H1 (cell line): Measurements from ENCODE around the gene LNX2. TPM values are rescaled to one million over a fixed set of nuclear protein-coding genes. Genes with fewer than 3 reads are reported as not detected.

Experiments used
- CTCF ChIA-PET: fragments of 300-600 bp; sonication (Branson Sonifier 250); formaldehyde crosslinking; loops from one replicate; lab custom pipeline; 2021; ENCODE audit not compliant: partially characterized antibody; lab: Charles Lee
- POLR2A ChIA-PET: fragments of 300-600 bp; sonication (Branson Sonifier 250); formaldehyde crosslinking; loops from one replicate; lab custom pipeline; 2021; ENCODE audit warnings: inconsistent platforms; ENCODE audit not compliant: partially characterized antibody; lab: Charles Lee
- DNase-seq, 2 experiments: peaks; one replicate each; pipeline versions ENCODE4 v3.0.0 to v3.0.0-alpha.2; 2010 to 2022; ENCODE audit warnings: low spot score in 2 of 2, low read depth in 1 of 2, mixed read lengths in 1 of 2
- FAIRE-seq: peaks from 2 replicates; lab custom pipeline; 2011; peaks lifted over from hg19 to GRCh38; lab: Jason Lieb, UNC
- H2AFZ ChIP-seq: 2 replicates; pipeline ENCODE4 v1.8.1; 2012; ENCODE audit warnings: low read length, inconsistent platforms
- H2AK5ac ChIP-seq: 2 replicates; pipeline ENCODE4 v1.6.1; 2013; ENCODE audit warnings: low read depth, low read length
- H2BK120ac ChIP-seq: replicated peaks from 2 replicates; pipeline ENCODE3; 2013; ENCODE audit warnings: low read depth, low read length, inconsistent platforms
- H2BK12ac ChIP-seq: 2 replicates; pipeline ENCODE4 v1.6.1; 2013; ENCODE audit warnings: low read depth, low read length
- H2BK15ac ChIP-seq: 2 replicates; pipeline ENCODE4 v1.6.1; 2013; ENCODE audit warnings: low read length
- H2BK20ac ChIP-seq: 2 replicates; pipeline ENCODE4 v1.6.1; 2013; ENCODE audit warnings: low read length
- H2BK5ac ChIP-seq: 2 replicates; pipeline ENCODE4 v1.6.1; 2013; ENCODE audit warnings: low read depth, low read length
- H3K14ac ChIP-seq: 2 replicates; pipeline ENCODE4 v1.6.1; 2013; ENCODE audit warnings: inconsistent platforms; ENCODE audit not compliant: insufficient read length
- H3K18ac ChIP-seq: 2 replicates; pipeline ENCODE4 v1.6.1; 2013; ENCODE audit warnings: low read length; ENCODE audit errors: extremely low read depth
- H3K23ac ChIP-seq: 2 replicates; pipeline ENCODE4 v1.6.1; 2013; ENCODE audit warnings: inconsistent platforms; ENCODE audit not compliant: insufficient read length
- H3K23me2 ChIP-seq: 2 replicates; pipeline ENCODE4 v1.6.1; 2013; ENCODE audit warnings: low read depth, low read length
- H3K27ac ChIP-seq: 2 replicates; pipeline ENCODE4 v1.6.1; 2011; ENCODE audit warnings: low read depth, low read length, inconsistent platforms
- H3K27me3 ChIP-seq, 4 experiments: replicated peaks in 1 of 4; 1 replicate in 1 of 4; 2 replicates in 3 of 4; pipeline versions ENCODE4 v1.6.1 to v1.8.1; 2011 to 2013; ENCODE audit warnings: low read length in 3 of 4, mild to moderate bottlenecking in 3 of 4, inconsistent platforms in 2 of 4, mixed read lengths in 2 of 4, moderate library complexity in 1 of 4; ENCODE audit not compliant: control insufficient read depth in 3 of 4, insufficient read depth in 3 of 4; ENCODE audit errors: extremely low read depth in 1 of 4
- H3K36me3 ChIP-seq, 4 experiments: 2 replicates each; pipeline versions ENCODE4 v1.6.1 to v1.8.1; 2011 to 2013; ENCODE audit warnings: mild to moderate bottlenecking in 4 of 4, low read length in 3 of 4, moderate library complexity in 2 of 4, control low read depth in 1 of 4, inconsistent platforms in 1 of 4; ENCODE audit not compliant: insufficient read depth in 4 of 4, control insufficient read depth in 2 of 4
- H3K4ac ChIP-seq: replicated peaks from 2 replicates; pipeline ENCODE3; 2013; ENCODE audit warnings: low read length, low read depth, mixed read lengths, inconsistent platforms; ENCODE audit not compliant: insufficient read length
- H3K4me1 ChIP-seq, 4 experiments: replicated peaks in 1 of 4; 1 replicate in 1 of 4; 2 replicates in 3 of 4; pipeline versions ENCODE4 v1.6.1 to v1.8.1; 2011 to 2013; ENCODE audit warnings: low read length in 3 of 4, inconsistent platforms in 2 of 4, mixed read lengths in 1 of 4; ENCODE audit not compliant: insufficient read depth in 4 of 4, control insufficient read depth in 3 of 4
- H3K4me2 ChIP-seq, 2 experiments: 2 replicates each; pipeline versions ENCODE4 v1.6.1 to v1.8.1; 2011 to 2013; ENCODE audit warnings: low read depth in 2 of 2, low read length in 2 of 2, control low read depth in 1 of 2, inconsistent platforms in 1 of 2, mild to moderate bottlenecking in 1 of 2; ENCODE audit not compliant: insufficient read depth in 1 of 2
- H3K4me3 ChIP-seq, 4 experiments: fragments of 200-600, 300-600 bp in 1 of 4; sonication (generic), shearing (Covaris generic), sonication (Bioruptor Twin) in 1 of 4; 2 replicates each; pipeline versions ENCODE4 v1.5.1 to v1.8.1; 2011 to 2016; ENCODE audit warnings: low read length in 4 of 4, low read depth in 3 of 4, control low read depth in 2 of 4, inconsistent platforms in 2 of 4, mild to moderate bottlenecking in 2 of 4, mixed read lengths in 1 of 4, moderate library complexity in 1 of 4; ENCODE audit not compliant: insufficient read depth in 2 of 4; ENCODE audit errors: extremely low read depth in 1 of 4
- H3K56ac ChIP-seq: replicated peaks from 2 replicates; pipeline ENCODE3; 2013; ENCODE audit warnings: low read depth, mild to moderate bottlenecking, mixed read lengths, low read length, inconsistent platforms; ENCODE audit not compliant: insufficient read length
- H3K79me1 ChIP-seq: 2 replicates; pipeline ENCODE4 v1.6.1; 2013; ENCODE audit warnings: low read depth, low read length, control low read depth
- H3K79me2 ChIP-seq, 2 experiments: 2 replicates each; pipeline versions ENCODE4 v1.6.1 to v1.8.1; 2012 to 2013; ENCODE audit warnings: low read length in 2 of 2, mild to moderate bottlenecking in 2 of 2, inconsistent platforms in 1 of 2; ENCODE audit not compliant: insufficient read depth in 2 of 2, control insufficient read depth in 1 of 2
- H3K9ac ChIP-seq, 4 experiments: replicated peaks in 1 of 4; 1 replicate in 1 of 4; 2 replicates in 3 of 4; pipeline versions ENCODE4 v1.6.1 to v1.8.1; 2011 to 2013; ENCODE audit warnings: low read depth in 3 of 4, low read length in 3 of 4, control low read depth in 2 of 4, mild to moderate bottlenecking in 2 of 4, moderate library complexity in 2 of 4, inconsistent platforms in 1 of 4; ENCODE audit errors: extremely low read depth in 1 of 4
- H3K9me3 ChIP-seq, 2 experiments: 2 replicates each; pipeline versions ENCODE4 v1.6.1 to v1.8.1; 2012 to 2013; ENCODE audit warnings: mild to moderate bottlenecking in 2 of 2, moderate library complexity in 2 of 2, control low read depth in 1 of 2, inconsistent platforms in 1 of 2, low read depth in 1 of 2, low read length in 1 of 2, mixed read lengths in 1 of 2; ENCODE audit not compliant: insufficient read depth in 2 of 2
- H4K20me1 ChIP-seq, 2 experiments: replicated peaks in 1 of 2; 2 replicates each; pipeline versions ENCODE3 to v1.8.1; 2011 to 2013; ENCODE audit warnings: inconsistent platforms in 2 of 2, low read length in 2 of 2, mild to moderate bottlenecking in 1 of 2; ENCODE audit not compliant: insufficient read depth in 2 of 2, control insufficient read depth in 1 of 2
- H4K5ac ChIP-seq: 2 replicates; pipeline ENCODE4 v1.6.1; 2013; ENCODE audit warnings: low read length, low read depth, mixed read lengths, inconsistent platforms; ENCODE audit not compliant: insufficient read length
- H4K8ac ChIP-seq: 2 replicates; pipeline ENCODE4 v1.8.0; 2013; ENCODE audit warnings: mild to moderate bottlenecking, moderate library complexity, low read length, inconsistent platforms; ENCODE audit not compliant: insufficient read depth; ENCODE audit errors: extremely low read depth
- H4K91ac ChIP-seq: replicated peaks from 2 replicates; pipeline ENCODE3; 2013; ENCODE audit warnings: low read length, mixed read lengths, inconsistent platforms; ENCODE audit not compliant: insufficient read length
- ASH2L ChIP-seq: fragments of 200-600, 300-600 bp; sonication (generic); IDR thresholded peaks from one replicate; pipeline ENCODE4 v1.7.1; 2017; ENCODE audit warnings: low read length
- BRCA1 ChIP-seq: IDR thresholded peaks from 2 replicates; pipeline ENCODE4 v1.6.1; 2012; ENCODE audit warnings: low read depth, low read length, improper control_type of control experiment
- CBX5 ChIP-seq: fragments of 300-800, 300-1000 bp; sonication (generic); IDR thresholded peaks from 2 replicates; pipeline ENCODE4 v1.7.1; 2016; ENCODE audit warnings: antibody characterized with exemption, low read length, low read depth
- FOSL1 ChIP-seq: IDR thresholded peaks from 2 replicates; pipeline ENCODE4 v1.6.1; 2011; ENCODE audit warnings: mild to moderate bottlenecking, low read depth, low read length, moderate library complexity; ENCODE audit not compliant: insufficient read depth
- GTF2F1 ChIP-seq: IDR thresholded peaks from 2 replicates; pipeline ENCODE4 v1.6.1; 2012; ENCODE audit warnings: low read depth, low read length, improper control_type of control experiment, borderline replicate concordance
- JUN ChIP-seq: IDR thresholded peaks from 2 replicates; pipeline ENCODE4 v1.6.1; 2011; ENCODE audit warnings: low read depth, mild to moderate bottlenecking, improper control_type of control experiment, low read length
- JUND ChIP-seq: IDR thresholded peaks from 2 replicates; pipeline ENCODE4 v1.6.1; 2011; ENCODE audit warnings: mild to moderate bottlenecking, improper control_type of control experiment, low read length
- MAX ChIP-seq: IDR thresholded peaks from 2 replicates; pipeline ENCODE4 v1.6.1; 2012; ENCODE audit warnings: inconsistent platforms
- RNF2 ChIP-seq: fragments of 200-900, 300-1000 bp; sonication (generic); IDR thresholded peaks from 2 replicates; pipeline ENCODE4 v1.7.1; 2016; ENCODE audit warnings: borderline replicate concordance, low read depth, mild to moderate bottlenecking, antibody characterized with exemption, low read length; ENCODE audit not compliant: poor library complexity, severe bottlenecking; ENCODE audit errors: missing control alignments
- TBP ChIP-seq: IDR thresholded peaks from 2 replicates; pipeline ENCODE4 v1.6.1; 2011; ENCODE audit warnings: low read depth, low read length, improper control_type of control experiment
- YY1 ChIP-seq: IDR thresholded peaks from 2 replicates; pipeline ENCODE4 v1.6.1; 2011; ENCODE audit warnings: low read depth, mild to moderate bottlenecking, low read length
- WGBS, 2 experiments: shearing (Covaris generic) in 1 of 2; methylation state at CpG; one replicate each; pipeline versions ENCODE4 v1.1.6 to v1.1.7; 2013 to 2015; ENCODE audit warnings: low lambda C conversion rate in 2 of 2, mixed read lengths in 2 of 2, inconsistent platforms in 1 of 2, low coverage in 1 of 2, missing lambda C conversion rate in 1 of 2; ENCODE audit not compliant: insufficient replicate concordance in 2 of 2, insufficient coverage in 1 of 2, insufficient read length in 1 of 2; ENCODE audit errors: extremely low coverage in 1 of 2, missing lambda C conversion rate in 1 of 2; 5-methylcytosine and 5-hydroxymethylcytosine counted together
- polyA plus RNA-seq, 7 experiments: library from polyadenylated mRNA; depleted of rRNA in 3 of 7; stranded (reverse) in 5 of 7; unstranded in 2 of 7; fragments of >200 nt in 5 of 7; fragments of 200-250 nt in 2 of 7; gene quantifications; 1 replicate in 5 of 7; 2 replicates in 1 of 7; 4 replicates in 1 of 7; pipeline versions ENCODE4 v1.2.1 to v1.2.3, GENCODE V29; 2011 to 2013; ENCODE audit warnings: missing spikeins in 2 of 7, mixed read lengths in 2 of 7
- total RNA-seq: library from RNA; stranded (reverse); fragmentation: NEBNext Ultra II Directional; extraction: Animal tissue kit (Norgen Biotek cat#: 25700); gene quantifications from 2 replicates; pipeline ENCODE4 v1.2.1, GENCODE V29; 2021
- TF ChIP-seq, protein P1 (sequence below): IDR thresholded peaks from 2 replicates; pipeline ENCODE4 v1.6.1; 2012; ENCODE audit warnings: inconsistent platforms

The LNX2 gene
- total and polyA plus RNA-seq, 2 of the 8 experiments (the other 6 are each of a cell fraction or from before 2014, with no cell fraction given) = 6.4 to 13.9 TPM

- H4K5ac ChIP-seq = no peak overlapping the region
- no peak overlapping the region for H2AFZ ChIP-seq
- H3K27ac ChIP-seq = no peak overlapping the region
- H3K79me1 ChIP-seq = no peaks in the 10 kb centered on the region; the same call in 1 of the 2 replicates
- DNase-seq = no peak
- no peak overlapping the region for H3K56ac ChIP-seq
- H3K23me2 ChIP-seq = no peaks in the 10 kb centered on the region
- H2BK20ac ChIP-seq = no peak overlapping the region
- H2BK120ac ChIP-seq = no peak overlapping the region
- H3K79me2 ChIP-seq = no peaks in the 10 kb centered on the region; a peak in 1 of 4 replicates
- H3K4me2 ChIP-seq = no peak overlapping the region
- no peak for FAIRE-seq
- no peaks in the 10 kb centered on the region for H3K4me1 ChIP-seq
- H3K23ac ChIP-seq = no peak overlapping the region
- ChIA-PET CTCF (no interaction called here), POLR2A (no interaction called here)
- H3K14ac ChIP-seq = no peak overlapping the region
- H2BK5ac ChIP-seq = no peak overlapping the region
- no peak overlapping the region for H2BK12ac ChIP-seq
- no peak overlapping the region for H2BK15ac ChIP-seq
- H3K36me3 ChIP-seq = no peaks in the 10 kb centered on the region
- no peak overlapping the region for H3K4me3 ChIP-seq
- H3K27me3 ChIP-seq = no peaks in the 10 kb centered on the region
- H3K9me3 ChIP-seq = no peaks in the 10 kb centered on the region
- H3K18ac ChIP-seq = no peak overlapping the region
- H4K8ac ChIP-seq = no peak overlapping the region
- no peak overlapping the region for H4K91ac ChIP-seq
- H2AK5ac ChIP-seq = no peak overlapping the region
- no peak overlapping the region for H3K4ac ChIP-seq
- H3K9ac ChIP-seq = no peak overlapping the region
- peaks cover 0 to 2% of the 10 kb centered on the region in 2 experiments for H4K20me1 ChIP-seq
- 97% methylated on average over 6 of the region's 6 CpGs; no CpG with 5 or more reads in 1 of the 2 experiments for WGBS, 2 experiments
- TF ChIP-seq JUN (no peak), YY1 (no peak), CBX5 (no peak), JUND (no peak), BRCA1 (no peak), RNF2 (no peak), MAX (no peak), FOSL1 (no peak), TBP (no peak), ASH2L (no peak), GTF2F1 (no peak)
- TF ChIP-seq, protein P1, sequence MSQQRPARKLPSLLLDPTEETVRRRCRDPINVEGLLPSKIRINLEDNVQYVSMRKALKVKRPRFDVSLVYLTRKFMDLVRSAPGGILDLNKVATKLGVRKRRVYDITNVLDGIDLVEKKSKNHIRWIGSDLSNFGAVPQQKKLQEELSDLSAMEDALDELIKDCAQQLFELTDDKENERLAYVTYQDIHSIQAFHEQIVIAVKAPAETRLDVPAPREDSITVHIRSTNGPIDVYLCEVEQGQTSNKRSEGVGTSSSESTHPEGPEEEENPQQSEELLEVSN = no peak
These were observed 42.0 kb downstream of the LNX2 start for GRCh38 chr13:27578121-27579030.
